Spleen (tissue), 7 donors: Measurements from ENCODE around the gene ITGB5.

Source experiments
- POLR2AphosphoS5 ChIP-seq, 3 donors: sonication (generic); formaldehyde crosslinking; IDR thresholded peaks; one replicate each; pipeline ENCODE4 v1.5.1; 2017; ENCODE audit warnings: antibody characterized with exemption in 3 of 3
- TF ChIP-seq, protein P1 (sequence below), 11 experiments: fragments of 200-600 bp in 7 of 11; fragments of 450-650 bp in 4 of 11; sonication (generic) in 4 of 11; IDR thresholded peaks in 8 of 11; conservative IDR thresholded peaks in 3 of 11; 1 replicate in 7 of 11; 2 replicates in 4 of 11; pipeline versions ENCODE4 v1.4.0 to v1.8.0; 2016 to 2021; ENCODE audit warnings: antibody characterized with exemption in 11 of 11, inconsistent platforms in 4 of 11, mild to moderate bottlenecking in 1 of 11
- donor health status: DM: no; HTN: no; CAD: no; lungs with moderate emphysema.
- donor health status: DM: no; HTN: no; CAD: no.
- donor health status: DM: no; HTN: no; CAD: no.

DNA sequence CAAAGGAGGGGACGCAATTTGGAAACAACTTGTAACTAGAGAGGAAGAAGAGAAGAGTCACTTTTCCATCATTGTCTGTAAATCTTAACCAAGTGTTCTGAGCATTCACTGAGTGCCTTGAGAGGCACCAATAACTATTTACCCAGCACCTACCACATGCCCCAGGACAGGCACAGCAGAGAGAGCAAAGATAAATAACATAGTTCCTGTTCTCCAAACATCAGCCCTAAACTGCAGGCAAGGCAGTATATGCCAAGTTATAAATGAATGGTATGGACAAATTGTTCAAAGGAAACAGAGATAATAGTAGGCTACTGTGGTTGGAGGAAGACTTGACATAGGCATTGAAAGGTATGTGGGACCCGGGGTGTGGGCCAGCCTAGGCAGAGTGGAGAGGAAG, 45.6 kb downstream of the ITGB5 start:
- TF ChIP-seq POLR2AphosphoS5 (IDR thresholded peaks at IDR 0.05), result no peak
- TF ChIP-seq, protein P1, sequence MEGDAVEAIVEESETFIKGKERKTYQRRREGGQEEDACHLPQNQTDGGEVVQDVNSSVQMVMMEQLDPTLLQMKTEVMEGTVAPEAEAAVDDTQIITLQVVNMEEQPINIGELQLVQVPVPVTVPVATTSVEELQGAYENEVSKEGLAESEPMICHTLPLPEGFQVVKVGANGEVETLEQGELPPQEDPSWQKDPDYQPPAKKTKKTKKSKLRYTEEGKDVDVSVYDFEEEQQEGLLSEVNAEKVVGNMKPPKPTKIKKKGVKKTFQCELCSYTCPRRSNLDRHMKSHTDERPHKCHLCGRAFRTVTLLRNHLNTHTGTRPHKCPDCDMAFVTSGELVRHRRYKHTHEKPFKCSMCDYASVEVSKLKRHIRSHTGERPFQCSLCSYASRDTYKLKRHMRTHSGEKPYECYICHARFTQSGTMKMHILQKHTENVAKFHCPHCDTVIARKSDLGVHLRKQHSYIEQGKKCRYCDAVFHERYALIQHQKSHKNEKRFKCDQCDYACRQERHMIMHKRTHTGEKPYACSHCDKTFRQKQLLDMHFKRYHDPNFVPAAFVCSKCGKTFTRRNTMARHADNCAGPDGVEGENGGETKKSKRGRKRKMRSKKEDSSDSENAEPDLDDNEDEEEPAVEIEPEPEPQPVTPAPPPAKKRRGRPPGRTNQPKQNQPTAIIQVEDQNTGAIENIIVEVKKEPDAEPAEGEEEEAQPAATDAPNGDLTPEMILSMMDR (IDR thresholded peaks at IDR 0.05 in 8 of 11, conservative IDR thresholded peaks at IDR 0.05 in 3 of 11), result no peak
